Fibroblast of skin of scalp (primary cell): ENCODE results near the gene HEXIM2.
A peak's percentile ranks its signal among the peaks of the same experiment; 100 is the strongest.

ENCODE experiments used
- DNase-seq: peaks from one replicate; pipeline ENCODE4 v3.0.0-alpha.2; 2013

HEXIM2 gene

DNA sequence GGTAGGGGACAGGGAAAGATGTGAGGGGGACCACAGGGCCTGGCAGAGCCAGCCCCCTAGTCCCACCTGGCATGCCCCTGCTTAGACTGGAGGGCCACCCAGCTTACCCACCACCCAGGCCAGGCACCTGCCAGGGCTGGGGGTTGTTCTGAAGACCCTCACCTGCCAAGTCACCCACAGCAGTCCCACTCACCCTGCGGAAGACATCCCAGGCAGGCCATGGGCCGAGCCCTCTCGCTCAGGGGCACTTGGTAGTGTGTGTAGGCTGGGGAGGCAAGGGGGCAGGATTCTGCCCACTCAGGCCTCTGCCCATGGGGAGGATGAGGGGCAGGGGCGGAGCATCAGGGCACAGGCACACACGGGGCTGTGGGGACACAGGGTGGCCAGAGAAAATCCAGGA is 33.3 kb upstream of the HEXIM2 start:
- no peak for DNase-seq

- DNase-seq: no peak
Observed at GRCh38 chr17:45128989-45129388, 32.7 kb upstream of the HEXIM2 start.

GRCh38 chr17:45129426-45129939 is 32.2 kb upstream of the HEXIM2 start:
- DNase-seq: peak; percentile 53

- no peak for DNase-seq
Observed at GRCh38 chr17:45129940-45130680, 31.6 kb upstream of the HEXIM2 start.

DNA sequence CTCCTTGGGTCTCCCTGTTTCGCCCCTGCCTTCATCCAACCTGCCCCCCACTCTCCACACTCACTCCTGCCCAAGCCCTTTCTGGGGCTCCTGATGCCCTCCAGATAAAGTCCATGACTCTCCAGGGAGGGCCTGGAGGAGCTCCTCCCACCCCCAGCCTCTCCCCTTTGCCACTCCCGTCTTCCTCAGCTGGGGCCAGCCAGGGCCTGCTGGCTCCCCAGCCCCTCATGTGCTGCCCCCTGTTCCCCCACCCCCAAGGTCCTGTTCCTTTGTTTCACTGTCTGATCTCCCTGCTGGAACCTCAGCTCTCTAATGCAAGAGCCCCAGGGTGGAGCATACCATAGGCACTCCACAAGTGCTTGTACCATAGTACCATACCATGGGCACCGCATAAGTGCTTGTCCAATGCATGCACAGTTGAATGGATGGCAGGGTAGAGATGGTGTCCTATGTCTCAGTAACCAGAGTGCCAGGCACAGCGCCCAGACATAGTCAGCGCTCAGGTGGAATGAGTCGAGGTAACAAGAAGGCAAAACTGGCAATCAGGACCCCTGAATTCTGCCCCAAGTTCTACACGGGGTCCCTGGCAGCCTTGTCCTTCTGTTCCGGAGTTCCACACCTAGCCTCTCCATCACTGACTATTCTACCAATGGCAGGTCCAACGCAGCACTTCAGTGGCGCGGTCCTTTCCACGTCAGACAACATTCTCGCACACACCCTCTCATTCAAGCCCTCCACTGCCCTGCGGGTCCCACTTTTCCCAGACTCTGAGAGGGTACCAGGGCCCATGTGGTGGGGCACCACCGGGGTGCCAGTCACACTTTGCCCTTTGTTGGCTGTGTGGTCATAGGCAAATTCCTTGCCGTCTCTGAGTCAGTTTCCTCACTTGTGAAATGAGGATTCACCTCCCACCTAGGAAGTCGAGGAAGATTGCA is 30.7 kb upstream of the HEXIM2 start:
- DNase-seq: no peak

GRCh38 chr17:45131616-45132319 is 29.9 kb upstream of the HEXIM2 start:
- DNase-seq: peak; percentile 40

GRCh38 chr17:45132320-45132571 is 29.4 kb upstream of the HEXIM2 start, which contains the start of gene PLCD3:
Gene PLCD3 (minus strand): TSS chr17:45132515. CDS start chr17:45132410, 105 bp downstream.
- DNase-seq: no peak

DNA sequence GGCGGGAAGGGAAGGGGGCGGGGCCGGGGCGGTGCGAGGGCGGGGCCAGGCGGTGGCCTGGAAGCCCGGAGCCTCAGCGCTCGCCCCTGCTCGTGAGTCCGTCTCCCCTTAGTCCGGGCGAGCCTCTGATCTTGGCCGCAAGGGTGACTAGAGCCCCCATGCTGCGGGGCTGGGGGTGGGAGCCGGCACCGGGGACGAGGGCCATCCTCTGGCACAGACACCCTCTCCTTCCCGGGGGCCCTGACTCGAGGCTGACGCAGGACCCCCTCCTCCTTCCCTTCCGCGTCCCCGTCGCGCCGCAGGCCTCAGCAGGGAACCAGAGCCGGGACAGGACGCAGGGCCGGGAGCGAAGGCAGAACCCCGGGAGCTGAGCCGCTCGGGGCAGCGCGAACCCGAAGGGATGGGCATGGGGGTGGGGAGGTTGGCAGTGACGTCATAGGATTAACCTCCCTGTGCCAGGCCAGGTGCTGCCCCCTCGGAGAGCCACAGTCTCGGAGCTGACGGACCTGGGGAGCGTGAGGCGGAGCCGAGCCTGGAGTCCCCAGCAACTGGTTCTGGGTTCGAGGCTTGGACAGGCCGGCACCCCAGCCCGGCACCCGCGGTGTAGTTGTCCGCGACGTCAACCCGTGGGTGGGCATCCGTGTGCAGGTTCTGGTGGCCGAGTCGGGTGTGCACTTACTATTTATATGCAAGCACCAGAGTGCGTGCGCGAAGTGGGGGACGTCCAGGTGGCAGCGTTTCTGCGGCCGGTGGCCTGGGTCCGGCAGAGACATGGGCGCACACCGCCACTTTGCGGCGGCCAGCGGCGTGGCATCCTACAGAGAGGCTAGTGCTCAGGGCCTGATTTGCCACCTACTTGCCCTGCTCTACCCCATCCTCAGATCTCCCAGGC is 28.9 kb upstream of the HEXIM2 start:
- peak; percentile 80 for DNase-seq

DNA sequence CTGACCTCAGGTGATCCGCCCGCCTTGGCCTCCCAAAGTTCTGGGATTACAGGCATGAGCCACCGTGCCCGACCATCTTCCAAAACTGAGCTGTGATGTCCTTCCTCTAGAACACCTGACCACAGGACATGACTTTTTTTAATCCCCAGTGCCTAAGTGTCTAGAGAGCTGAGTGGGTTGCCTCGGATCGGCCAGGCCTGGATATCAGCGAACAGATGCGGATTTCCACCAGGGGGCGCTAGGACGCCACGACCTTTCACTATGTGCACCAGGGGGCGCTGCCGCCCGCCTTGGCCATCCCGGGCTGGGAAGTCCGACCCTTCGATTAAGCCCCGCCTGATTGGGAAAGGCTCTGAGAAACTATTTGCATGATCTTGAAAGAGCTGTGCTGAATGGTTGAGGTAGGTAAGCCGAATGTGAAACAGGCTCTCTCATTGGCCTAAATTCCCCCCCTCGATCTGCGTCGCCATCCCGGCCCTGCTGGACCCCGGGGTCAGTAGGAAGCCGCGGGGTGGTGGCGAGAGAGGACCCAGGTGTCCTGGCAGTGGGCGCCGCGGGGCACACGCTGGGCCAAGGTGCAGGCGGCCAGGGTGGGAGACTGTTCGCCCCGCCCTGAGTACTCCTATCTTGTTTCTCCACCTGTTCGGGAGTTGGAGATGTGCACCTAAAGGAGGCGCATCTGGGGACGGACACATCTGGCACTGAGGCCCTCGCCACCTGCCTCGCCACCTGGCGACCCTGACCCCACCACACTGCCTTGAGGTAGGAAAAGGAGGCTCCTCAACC is 26.3 kb upstream of the HEXIM2 start, which contains the start of gene ACBD4:
Gene ACBD4 (plus strand): TSS at position 496 of the 786 bp plus-strand sequence. CDS start 458 bp downstream, outside the sequence.
- peak; percentile 97 for DNase-seq

DNA sequence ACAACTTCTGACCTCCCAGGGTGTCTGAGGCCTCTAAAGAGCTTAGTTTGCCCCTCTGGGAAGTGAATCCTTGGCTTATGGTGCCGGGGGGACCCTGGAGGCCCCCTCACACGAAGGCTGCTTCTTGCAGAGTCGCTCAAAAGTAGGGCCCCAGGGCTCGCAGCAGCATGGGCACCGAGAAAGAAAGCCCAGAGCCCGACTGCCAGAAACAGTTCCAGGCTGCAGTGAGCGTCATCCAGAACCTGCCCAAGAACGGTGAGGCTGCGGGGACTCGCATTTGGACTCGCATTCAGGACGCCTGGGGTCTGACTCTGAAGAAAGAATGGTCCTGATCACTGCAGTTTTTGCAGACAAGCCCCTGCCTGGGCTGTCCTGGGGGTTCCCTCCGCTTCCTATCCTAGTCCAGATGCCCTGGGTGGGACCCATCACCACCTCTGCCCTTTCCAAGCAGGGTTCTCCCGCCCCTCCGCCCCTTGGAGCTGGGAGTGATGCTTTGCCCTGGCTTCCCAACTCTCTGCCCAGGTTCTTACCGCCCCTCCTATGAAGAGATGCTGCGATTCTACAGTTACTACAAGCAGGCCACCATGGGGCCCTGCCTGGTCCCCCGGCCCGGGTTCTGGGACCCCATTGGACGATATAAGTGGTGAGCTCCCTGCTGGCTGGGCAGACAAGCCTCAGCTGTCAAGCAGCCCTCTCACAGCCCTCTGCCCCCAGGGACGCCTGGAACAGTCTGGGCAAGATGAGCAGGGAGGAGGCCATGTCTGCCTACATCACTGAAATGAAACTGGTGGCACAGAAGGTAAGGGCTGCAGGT is 25.5 kb upstream of the HEXIM2 start:
- DNase-seq: no peak

- no peak for DNase-seq
Observed at GRCh38 chr17:45136846-45137560, 24.7 kb upstream of the HEXIM2 start.

DNA sequence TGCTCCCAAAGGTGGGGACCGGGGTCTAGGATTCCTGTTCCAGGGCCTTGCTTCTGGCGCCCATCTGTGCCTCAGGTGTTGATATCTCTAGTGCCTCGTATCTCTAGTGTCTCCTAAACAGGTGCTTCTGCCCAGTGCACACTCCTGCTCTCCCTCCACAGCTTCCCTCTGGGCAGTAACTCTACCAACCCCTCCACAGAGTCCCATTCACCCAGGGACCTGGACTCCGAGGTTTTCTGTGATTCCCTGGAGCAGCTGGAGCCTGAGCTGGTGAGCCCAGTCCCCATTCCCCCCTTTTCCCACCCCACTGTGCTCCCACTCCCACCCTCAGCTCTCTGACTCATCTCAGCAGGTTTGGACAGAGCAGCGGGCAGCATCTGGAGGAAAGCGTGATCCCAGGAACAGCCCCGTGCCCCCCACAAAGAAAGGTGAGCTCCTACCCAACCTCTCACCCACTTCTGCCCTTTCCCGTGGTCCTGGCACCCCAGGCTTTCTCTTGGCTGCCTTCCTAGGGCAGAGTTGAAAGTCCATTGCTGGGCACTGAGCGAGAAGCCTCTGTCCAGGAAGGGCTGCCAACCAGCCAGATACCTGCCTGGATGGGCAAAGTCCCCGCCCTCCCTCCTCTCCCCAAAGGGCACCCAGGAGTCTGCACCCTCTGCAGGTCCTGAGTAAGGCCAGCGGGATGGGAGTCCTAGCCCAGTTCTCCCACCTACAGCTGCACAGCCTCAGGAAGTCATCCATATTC is 23.9 kb upstream of the HEXIM2 start:
- DNase-seq: no peak

DNA sequence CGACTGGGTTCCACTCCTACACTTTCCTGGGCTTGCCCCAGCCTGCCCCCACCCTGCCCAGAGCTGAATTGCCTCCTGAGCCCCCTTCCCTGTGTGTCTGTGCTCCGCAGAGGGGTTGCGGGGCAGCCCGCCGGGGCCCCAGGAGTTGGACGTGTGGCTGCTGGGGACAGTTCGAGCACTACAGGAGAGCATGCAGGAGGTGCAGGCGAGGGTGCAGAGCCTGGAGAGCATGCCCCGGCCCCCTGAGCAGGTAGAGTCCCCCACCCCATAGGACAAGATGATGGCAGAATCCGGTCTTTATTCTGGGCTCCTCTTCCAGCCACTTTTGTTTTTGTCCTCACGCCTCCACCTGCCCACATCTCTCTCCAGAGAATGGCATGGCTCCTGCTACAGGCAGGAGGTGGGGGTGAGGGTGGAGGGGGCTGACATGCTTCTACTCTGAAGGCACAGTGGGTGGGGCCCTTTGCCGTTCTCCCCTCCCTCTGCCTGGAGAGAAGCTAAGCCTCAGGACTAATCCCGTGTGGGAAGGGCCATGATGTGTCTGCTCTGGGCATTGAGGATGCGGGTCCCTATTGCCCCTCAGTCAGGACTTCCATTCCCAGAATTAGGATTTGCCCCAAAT is 22.7 kb upstream of the HEXIM2 start:
- DNase-seq: no peak

GRCh38 chr17:45139533-45139920 is 22.1 kb upstream of the HEXIM2 start:
- no peak for DNase-seq

DNA sequence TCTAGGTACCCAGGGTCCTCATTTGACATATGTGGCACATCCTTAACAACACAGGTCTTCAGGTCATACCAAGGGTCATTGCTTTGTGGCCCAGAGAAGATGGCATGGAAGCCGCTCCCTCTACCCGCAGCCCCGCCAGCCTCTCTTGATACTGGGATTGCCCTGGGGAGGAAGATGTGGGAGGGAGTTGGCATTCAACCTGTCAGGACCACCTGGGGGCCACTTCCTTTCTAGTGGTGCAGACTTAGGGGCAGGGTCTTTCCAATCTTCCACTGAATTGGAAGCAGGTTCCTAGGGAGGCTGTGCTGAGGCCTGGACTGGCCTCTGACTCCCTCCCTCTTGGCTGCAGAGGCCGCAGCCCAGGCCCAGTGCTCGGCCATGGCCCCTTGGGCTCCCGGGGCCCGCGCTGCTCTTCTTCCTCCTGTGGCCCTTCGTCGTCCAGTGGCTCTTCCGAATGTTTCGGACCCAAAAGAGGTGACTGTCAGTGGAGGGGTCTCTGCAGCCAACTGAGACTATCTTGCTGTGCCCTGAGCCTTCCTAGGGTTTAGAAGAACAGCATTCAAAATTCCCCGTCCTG is 18.5 kb upstream of the HEXIM2 start:
- DNase-seq: no peak

- peak; percentile 96 for DNase-seq
Observed at GRCh38 chr17:45143767-45144198, 17.9 kb upstream of the HEXIM2 start.

GRCh38 chr17:45144199-45145034 is 17.3 kb upstream of the HEXIM2 start:
- DNase-seq: no peak
